ENCODE data around the gene NDUFA7.

DNA sequence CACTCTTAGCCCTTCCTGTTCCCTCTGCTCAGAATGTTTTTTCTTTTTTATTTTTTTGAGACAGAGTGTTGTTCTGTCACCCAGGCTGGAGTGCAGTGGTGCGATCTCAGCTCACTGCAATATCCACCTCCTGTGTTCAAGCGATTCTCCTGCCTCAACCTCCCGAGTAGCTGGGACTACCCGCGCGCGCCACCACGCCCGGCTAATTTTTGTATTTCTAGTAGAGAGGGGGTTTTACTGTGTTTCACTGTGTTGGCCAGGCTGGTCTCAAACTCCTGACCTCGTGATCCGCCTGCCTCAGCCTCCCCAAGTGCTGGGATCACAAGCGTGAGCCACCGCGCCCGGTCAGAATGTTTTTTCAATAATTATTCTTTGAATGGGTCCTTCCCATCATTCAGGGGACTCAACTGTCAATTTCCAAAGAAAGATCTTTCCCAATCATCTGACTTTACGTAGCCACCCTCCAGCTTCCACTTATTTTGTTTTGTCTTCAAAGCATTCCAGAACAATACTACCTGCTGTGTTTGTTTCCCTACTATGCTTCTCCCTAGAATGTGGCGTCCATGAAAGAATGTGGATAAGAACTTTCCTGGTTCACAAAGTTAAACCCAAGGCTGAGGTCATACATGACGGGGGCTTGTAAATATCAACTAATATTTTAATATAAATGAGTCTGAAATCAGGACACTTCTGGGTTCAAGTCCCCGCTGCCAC is 1.2 kb downstream of the NDUFA7 start:
- TF ChIP-seq RARB (CRISPR knock-in tag; IDR thresholded peaks at IDR 0.05), result no peak
- no peak for TF ChIP-seq ZNF565 (CRISPR knock-in tag; conservative IDR thresholded peaks at IDR 0.05; ENCODE audit: low read depth)
- no peak for TF ChIP-seq ARNTL (CRISPR knock-in tag; IDR thresholded peaks at IDR 0.05; ENCODE audit: borderline replicate concordance, low read depth)
- no peak for TF ChIP-seq ZNF8 (CRISPR knock-in tag; IDR thresholded peaks at IDR 0.05)
- no peak for TF ChIP-seq ESRRG (CRISPR knock-in tag; IDR thresholded peaks at IDR 0.05)
- TF ChIP-seq, protein P1, sequence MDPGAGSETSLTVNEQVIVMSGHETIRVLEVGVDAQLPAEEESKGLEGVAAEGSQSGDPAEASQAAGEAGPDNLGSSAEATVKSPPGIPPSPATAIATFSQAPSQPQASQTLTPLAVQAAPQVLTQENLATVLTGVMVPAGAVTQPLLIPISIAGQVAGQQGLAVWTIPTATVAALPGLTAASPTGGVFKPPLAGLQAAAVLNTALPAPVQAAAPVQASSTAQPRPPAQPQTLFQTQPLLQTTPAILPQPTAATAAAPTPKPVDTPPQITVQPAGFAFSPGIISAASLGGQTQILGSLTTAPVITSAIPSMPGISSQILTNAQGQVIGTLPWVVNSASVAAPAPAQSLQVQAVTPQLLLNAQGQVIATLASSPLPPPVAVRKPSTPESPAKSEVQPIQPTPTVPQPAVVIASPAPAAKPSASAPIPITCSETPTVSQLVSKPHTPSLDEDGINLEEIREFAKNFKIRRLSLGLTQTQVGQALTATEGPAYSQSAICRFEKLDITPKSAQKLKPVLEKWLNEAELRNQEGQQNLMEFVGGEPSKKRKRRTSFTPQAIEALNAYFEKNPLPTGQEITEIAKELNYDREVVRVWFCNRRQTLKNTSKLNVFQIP (CRISPR knock-in tag; IDR thresholded peaks at IDR 0.05; ENCODE audit: borderline replicate concordance, low read depth), result no peak
- TF ChIP-seq ZFP30 (CRISPR knock-in tag; IDR thresholded peaks at IDR 0.05), result no peak
- no peak for TF ChIP-seq PPARA (CRISPR knock-in tag; IDR thresholded peaks at IDR 0.05; ENCODE audit: borderline replicate concordance)
- TF ChIP-seq PATZ1 (CRISPR knock-in tag; IDR thresholded peaks at IDR 0.05; ENCODE audit: borderline replicate concordance), result no peak
- no peak for TF ChIP-seq OSR1 (CRISPR knock-in tag; IDR thresholded peaks at IDR 0.05)
- TF ChIP-seq TCF4 (CRISPR knock-in tag; IDR thresholded peaks at IDR 0.05; ENCODE audit: borderline replicate concordance), result no peak
- no peak for TF ChIP-seq GLIS3 (CRISPR knock-in tag; IDR thresholded peaks at IDR 0.05)

All from SK-N-SH treated with all-trans-retinoic acid at 6 μM for 48 hours (cell line).